Lower lobe of right lung (tissue), 2 donors: ENCODE data around the gene PCDHA12. TPM values are rescaled to one million over a fixed set of nuclear protein-coding genes. Genes with fewer than 3 reads are reported as not detected.

Source experiments
- ATAC-seq, 2 donors: fragments of 200-7000 bp; cut with Tn5 transposase; one replicate each; pipeline ENCODE4 v1.9.1; 2020 to 2022; ENCODE audit warnings: mild to moderate bottlenecking in 2 of 2, moderate library complexity in 2 of 2
- DNase-seq: peaks from one replicate; pipeline ENCODE4 v3.0.0-alpha.2; 2020
- H3K27ac ChIP-seq: fragments of 200-600 bp; one replicate; pipeline ENCODE4 v1.8.0; 2022
- H3K27me3 ChIP-seq: fragments of 200-600 bp; one replicate; pipeline ENCODE4 v1.8.0; 2022; ENCODE audit warnings: low read depth
- H3K36me3 ChIP-seq: fragments of 200-600 bp; one replicate; pipeline ENCODE4 v1.8.0; 2022; ENCODE audit warnings: mild to moderate bottlenecking
- H3K4me1 ChIP-seq: fragments of 200-600 bp; one replicate; pipeline ENCODE4 v1.8.0; 2022
- H3K4me3 ChIP-seq: fragments of 200-600 bp; one replicate; pipeline ENCODE4 v1.8.0; 2022; ENCODE audit warnings: mild to moderate bottlenecking
- H3K9me3 ChIP-seq: fragments of 200-600 bp; one replicate; pipeline ENCODE4 v1.8.0; 2022
- CTCF ChIP-seq: fragments of 200-600 bp; IDR thresholded peaks from one replicate; pipeline ENCODE4 v1.8.0; 2022; ENCODE audit warnings: antibody characterized with exemption, mild to moderate bottlenecking
- intact Hi-C: fragments of 100-400 bp; cut with DNase I; formaldehyde crosslinking; loops from one replicate; pipeline ENCODE4 v1.11.0; 2022
- total RNA-seq: library from RNA; stranded (reverse); fragmentation: NEBNext Ultra II Directional; extraction: Animal tissue kit (Norgen Biotek cat#: 25700); gene quantifications from one replicate; pipeline ENCODE4 v1.2.1, GENCODE V29; 2021
- donor health status: DM: no; HTN: yes; CAD: no; lungs with severe emphysema.

Gene PCDHA12
- total RNA-seq, 1 donor from 2014 or later: 6.6 TPM

- no peak for DNase-seq
- intact Hi-C loops: no loop called here
- ATAC-seq: no peak
- Histone ChIP-seq H3K27ac (no peak within 1 kb of the TSS), H3K27me3 (no peaks in the 10 kb centered on the region), H3K4me3 (peak within 1 kb of the TSS; percentile 32), H3K9me3 (peaks cover 3% of the 10 kb centered on the region), H3K4me1 (no peaks in the 10 kb centered on the region), H3K36me3 (no peaks in the 10 kb centered on the region)
- TF ChIP-seq CTCF: peak; percentile 16
Measured at GRCh38 chr5:140855772-140856674, 19.1 kb upstream of the PCDHA12 start, which contains the start of gene PCDHA10. Gene PCDHA10, plus strand, starts transcription at chr5:140855897. Its CDS starts 152 bp downstream, at chr5:140856049.

GRCh38 chr5:140857177-140857986 is 17.7 kb upstream of the PCDHA12 start:
- H3K4me3 ChIP-seq: no peak overlapping the region
- no peak for DNase-seq
- peaks cover 3% of the 10 kb centered on the region for H3K9me3 ChIP-seq
- no peak for TF ChIP-seq CTCF
- no peak overlapping the region for H3K27ac ChIP-seq
- no peaks in the 10 kb centered on the region for H3K4me1 ChIP-seq
- intact Hi-C loops: no loop called here
- no peaks in the 10 kb centered on the region for H3K27me3 ChIP-seq
- ATAC-seq: peak in 1 of 2 donors; percentile 51
- H3K36me3 ChIP-seq: no peaks in the 10 kb centered on the region

- no peak for DNase-seq
- ATAC-seq: no peak
- Histone ChIP-seq H3K27me3 (no peaks in the 10 kb centered on the region), H3K9me3 (peaks cover 7% of the 10 kb centered on the region), H3K4me3 (no peak overlapping the region), H3K4me1 (no peaks in the 10 kb centered on the region), H3K36me3 (no peaks in the 10 kb centered on the region), H3K27ac (no peak overlapping the region)
- intact Hi-C loops: no loop called here
- TF ChIP-seq CTCF: no peak
Measured at GRCh38 chr5:140857987-140858240, 17.2 kb upstream of the PCDHA12 start.

GRCh38 chr5:140862441-140863295 is 12.4 kb upstream of the PCDHA12 start:
- ATAC-seq: no peak
- no peak overlapping the region for H3K4me3 ChIP-seq
- intact Hi-C loops: no loop called here
- peaks cover 11% of the 10 kb centered on the region for H3K9me3 ChIP-seq
- H3K4me1 ChIP-seq: no peaks in the 10 kb centered on the region
- H3K36me3 ChIP-seq: no peaks in the 10 kb centered on the region
- TF ChIP-seq CTCF: no peak
- H3K27ac ChIP-seq: no peak overlapping the region
- DNase-seq: no peak
- no peaks in the 10 kb centered on the region for H3K27me3 ChIP-seq
